Measurements from ENCODE around the gene RTL10. TPM values are rescaled to one million over a fixed set of nuclear protein-coding genes. Genes with fewer than 3 reads are reported as not detected.

RTL10 gene
- total and polyA plus RNA-seq, 2 of the 13 experiments (the other 11 are each of a cell fraction or from before 2014, with no cell fraction given), result 14.1 to 15.8 TPM

- TF ChIP-seq PAXIP1 (CRISPR knock-in tag; conservative IDR thresholded peaks at IDR 0.05) (peak; percentile 81), ZNF552 (CRISPR knock-in tag; IDR thresholded peaks at IDR 0.05; ENCODE audit: borderline replicate concordance) (peak; percentile 99), HNRNPUL1 (IDR thresholded peaks at IDR 0.05; ENCODE audit: low read depth, low read length) (no peak), ZKSCAN5 (CRISPR knock-in tag; IDR thresholded peaks at IDR 0.05) (no peak), CCDC6 (CRISPR knock-in tag; IDR thresholded peaks at IDR 0.05) (peak; percentile 96), GPBP1L1 (CRISPR knock-in tag; IDR thresholded peaks at IDR 0.05) (no peak), AGO1 (IDR thresholded peaks at IDR 0.05; ENCODE audit: low read depth, low read length, poor library complexity, severe bottlenecking) (no peak), PHF20 (CRISPR knock-in tag; IDR thresholded peaks at IDR 0.05) (peak; percentile 61; the same call in 1 of the 2 replicates), ARNT (IDR thresholded peaks at IDR 0.05) (no peak), ZNF350 (CRISPR knock-in tag; IDR thresholded peaks at IDR 0.05; ENCODE audit: borderline replicate concordance, low read depth) (peak; percentile 77; the same call in 1 of the 2 replicates), MYPOP (CRISPR knock-in tag; IDR thresholded peaks at IDR 0.05) (peak; percentile 93), ATF7 (IDR thresholded peaks at IDR 0.05) (no peak), ATF7 (CRISPR knock-in tag; IDR thresholded peaks at IDR 0.05) (peak; percentile 68; the same call in 1 of the 2 replicates), ZMYM3 (CRISPR knock-in tag; IDR thresholded peaks at IDR 0.05) (no peak; the same call in 1 of the 2 replicates), PATZ1 (CRISPR knock-in tag; IDR thresholded peaks at IDR 0.05) (peak; percentile 96), PRDM4 (CRISPR knock-in tag; IDR thresholded peaks at IDR 0.05; ENCODE audit: borderline replicate concordance) (no peak), ZNF616 (CRISPR knock-in tag; IDR thresholded peaks at IDR 0.05; ENCODE audit: low read depth) (peak; percentile 88; the same call in 1 of the 2 replicates), TP53 (CRISPR knock-in tag; conservative IDR thresholded peaks at IDR 0.05) (peak; percentile 89; the same call in 1 of the 2 replicates), SAP130 (CRISPR knock-in tag; IDR thresholded peaks at IDR 0.05; ENCODE audit: low read depth) (peak; percentile 77)
Observed at GRCh38 chr22:19892257-19892879, 37.7 kb upstream of the RTL10 start (continued).

All from HepG2 (cell line).